HUES64 (cell line): ENCODE data around the gene PLB1.

Source experiments
- H3K27ac ChIP-seq: 2 replicates; pipeline ENCODE4 v1.7.0; 2013; ENCODE audit warnings: low read depth, low read length, inconsistent platforms
- H3K27me3 ChIP-seq: 2 replicates; pipeline ENCODE4 v1.6.1; 2013; ENCODE audit warnings: mild to moderate bottlenecking, low read length; ENCODE audit not compliant: insufficient read depth
- H3K36me3 ChIP-seq: 2 replicates; pipeline ENCODE4 v1.6.1; 2013; ENCODE audit warnings: mild to moderate bottlenecking, low read length; ENCODE audit not compliant: insufficient read depth
- H3K4me1 ChIP-seq: 2 replicates; pipeline ENCODE4 v1.6.1; 2013; ENCODE audit warnings: mild to moderate bottlenecking, low read length, moderate library complexity; ENCODE audit not compliant: insufficient read depth
- H3K4me3 ChIP-seq: 2 replicates; pipeline ENCODE4 v1.5.1; 2013; ENCODE audit warnings: mild to moderate bottlenecking, low read length, moderate library complexity
- H3K9ac ChIP-seq: 2 replicates; pipeline ENCODE4 v1.6.1; 2013; ENCODE audit warnings: mild to moderate bottlenecking, low read depth, low read length
- H3K9me3 ChIP-seq: 2 replicates; pipeline ENCODE4 v1.6.1; 2013; ENCODE audit warnings: low read depth, low read length; ENCODE audit not compliant: insufficient read depth
- WGBS: fragments of 150-250, 120-280 bp; methylation state at CpG from one replicate; pipeline ENCODE4 v1.1.7; 2013; ENCODE audit warnings: missing lambda C conversion rate; 5-methylcytosine and 5-hydroxymethylcytosine counted together

Gene PLB1

GRCh38 chr2:28506112-28506910, 10.5 kb downstream of the PLB1 start:
- Histone ChIP-seq H3K36me3 (no peaks in the 10 kb centered on the region), H3K27ac (no peak overlapping the region), H3K27me3 (no peaks in the 10 kb centered on the region), H3K4me1 (no peaks in the 10 kb centered on the region), H3K4me3 (no peak overlapping the region), H3K9ac (no peak overlapping the region), H3K9me3 (no peaks in the 10 kb centered on the region)
- WGBS: 93% methylated on average over 5 of the region's 5 CpGs

GRCh38 chr2:28507796-28508764, 12.2 kb downstream of the PLB1 start:
- 82% methylated on average over 6 of the region's 6 CpGs for WGBS
- no peak overlapping the region for H3K27ac ChIP-seq

GRCh38 chr2:28509361-28509760, 13.5 kb downstream of the PLB1 start:
- no peaks in the 10 kb centered on the region for H3K9me3 ChIP-seq
- no peak overlapping the region for H3K27ac ChIP-seq
- no peaks in the 10 kb centered on the region for H3K4me1 ChIP-seq
- no peak overlapping the region for H3K9ac ChIP-seq
- WGBS: 88% methylated on average over 1 of the region's 1 CpG
- no peaks in the 10 kb centered on the region for H3K27me3 ChIP-seq
- no peak overlapping the region for H3K4me3 ChIP-seq
- H3K36me3 ChIP-seq: no peaks in the 10 kb centered on the region

More at GRCh38 chr2:28507796-28508764, 12.2 kb downstream of the PLB1 start:
- no peak overlapping the region for H3K9ac ChIP-seq
- no peaks in the 10 kb centered on the region for H3K9me3 ChIP-seq
- no peaks in the 10 kb centered on the region for H3K36me3 ChIP-seq
- H3K4me1 ChIP-seq: no peaks in the 10 kb centered on the region
- no peak overlapping the region for H3K4me3 ChIP-seq
- H3K27me3 ChIP-seq: no peaks in the 10 kb centered on the region

- H3K36me3 ChIP-seq: no peaks in the 10 kb centered on the region
- no peaks in the 10 kb centered on the region for H3K9me3 ChIP-seq
- H3K4me1 ChIP-seq: no peaks in the 10 kb centered on the region
- no peak overlapping the region for H3K9ac ChIP-seq
- H3K27ac ChIP-seq: no peak overlapping the region
- WGBS: 91% methylated on average over 1 of the region's 2 CpGs
- no peaks in the 10 kb centered on the region for H3K27me3 ChIP-seq
- H3K4me3 ChIP-seq: no peak overlapping the region
Measured at GRCh38 chr2:28510184-28510583, 14.3 kb downstream of the PLB1 start.

GRCh38 chr2:28511871-28512606, 16.2 kb downstream of the PLB1 start:
- Histone ChIP-seq H3K36me3 (no peaks in the 10 kb centered on the region), H3K4me3 (no peak overlapping the region), H3K9ac (no peak overlapping the region), H3K27ac (no peak overlapping the region), H3K4me1 (no peaks in the 10 kb centered on the region), H3K27me3 (peaks cover 6% of the 10 kb centered on the region; the same call in 1 of the 2 replicates), H3K9me3 (no peaks in the 10 kb centered on the region)
- 92% methylated on average over 1 of the region's 2 CpGs for WGBS

GRCh38 chr2:28512607-28512965, 16.7 kb downstream of the PLB1 start:
- Histone ChIP-seq H3K9ac (no peak overlapping the region), H3K9me3 (no peaks in the 10 kb centered on the region), H3K36me3 (no peaks in the 10 kb centered on the region), H3K4me1 (no peaks in the 10 kb centered on the region), H3K27me3 (peaks cover 6% of the 10 kb centered on the region; the same call in 1 of the 2 replicates), H3K27ac (no peak overlapping the region), H3K4me3 (no peak overlapping the region)
- WGBS: 84% methylated on average over 1 of the region's 1 CpG

- Histone ChIP-seq H3K9ac (no peak overlapping the region), H3K27me3 (peaks cover 6% of the 10 kb centered on the region; the same call in 1 of the 2 replicates), H3K9me3 (no peaks in the 10 kb centered on the region), H3K4me3 (no peak overlapping the region), H3K4me1 (no peaks in the 10 kb centered on the region), H3K27ac (no peak overlapping the region), H3K36me3 (no peaks in the 10 kb centered on the region)
- WGBS: 89% methylated on average over 1 of the region's 1 CpG
Measured at GRCh38 chr2:28513097-28513496, 17.2 kb downstream of the PLB1 start.

GRCh38 chr2:28515176-28515751, 19.4 kb downstream of the PLB1 start:
- H3K27me3 ChIP-seq: peaks cover 6% of the 10 kb centered on the region; the same call in 1 of the 2 replicates
- H3K4me1 ChIP-seq: no peaks in the 10 kb centered on the region
- H3K4me3 ChIP-seq: no peak overlapping the region
- H3K27ac ChIP-seq: no peak overlapping the region
- no peaks in the 10 kb centered on the region for H3K36me3 ChIP-seq
- H3K9me3 ChIP-seq: no peaks in the 10 kb centered on the region
- H3K9ac ChIP-seq: no peak overlapping the region
- WGBS: 90% methylated on average over 5 of the region's 5 CpGs

- no peak overlapping the region for H3K9ac ChIP-seq
- no peaks in the 10 kb centered on the region for H3K4me1 ChIP-seq
- H3K9me3 ChIP-seq: no peaks in the 10 kb centered on the region
- peaks cover 13% of the 10 kb centered on the region; the same call in 1 of the 2 replicates for H3K27me3 ChIP-seq
- H3K4me3 ChIP-seq: no peak overlapping the region
- H3K27ac ChIP-seq: no peak overlapping the region
- 95% methylated on average over 1 of the region's 1 CpG for WGBS
- no peaks in the 10 kb centered on the region for H3K36me3 ChIP-seq
Measured at GRCh38 chr2:28516430-28516829, 20.6 kb downstream of the PLB1 start.

GRCh38 chr2:28516950-28517349, 21.1 kb downstream of the PLB1 start:
- no peaks in the 10 kb centered on the region for H3K9me3 ChIP-seq
- no peaks in the 10 kb centered on the region for H3K4me1 ChIP-seq
- no peak overlapping the region for H3K9ac ChIP-seq
- 90% methylated on average over 6 of the region's 6 CpGs for WGBS
- H3K36me3 ChIP-seq: no peaks in the 10 kb centered on the region
- H3K27ac ChIP-seq: no peak overlapping the region
- peaks cover 15% of the 10 kb centered on the region for H3K27me3 ChIP-seq
- no peak overlapping the region for H3K4me3 ChIP-seq
